ENCODE results near the gene ANKRD12. TPM values are rescaled to one million over a fixed set of nuclear protein-coding genes. Genes with fewer than 3 reads are reported as not detected.

ANKRD12 gene
- total and polyA plus RNA-seq, 4 experiments from 2014 or later = 10.7 to 280 (median 201) TPM

- Histone ChIP-seq H3K27me3 (ENCODE audit: insufficient read depth, low read length) (no peaks in the 10 kb centered on the region), H3K36me3 (ENCODE audit: insufficient read depth, low read length) (no peaks in the 10 kb centered on the region), H3K4me3 (ENCODE audit: low read length in 2 of 2) (no peak overlapping the region), H3K4me1 (ENCODE audit: insufficient read depth, low read length) (no peaks in the 10 kb centered on the region), H3K27ac (ENCODE audit: low read depth, low read length) (no peak overlapping the region), H3K9me3 (ENCODE audit: control insufficient read depth in 1 of 2, low read length in 2 of 2) (no peaks in the 10 kb centered on the region)
- Mint-ChIP-seq H3K27ac (no peak overlapping the region), H3K36me3 (no peaks in the 10 kb centered on the region), H3K27me3 (peaks cover 11 to 12% of the 10 kb centered on the region in 2 donors), H3K4me1 (no peaks in the 10 kb centered on the region), H3K4me3 (no peak overlapping the region), H3K9me3 (peaks cover 0 to 7% (median 4%) of the 10 kb centered on the region in 8 donors)
- ChIA-PET POLR2A (ENCODE audit: partially characterized antibody) (interaction anchor here (0.8 kb wide), 1 partner anchor 13 kb away, joined by 3 read pairs; no protein-coding TSS in a partner anchor), CTCF (ENCODE audit: partially characterized antibody) (no interaction called here)
- intact Hi-C loops (cut with micrococcal nuclease) = no loop called here
- DNase-seq = no peak
These were observed 189.1 kb downstream of the ANKRD12 start for GRCh38 chr18:9325716-9326115.

GRCh38 chr18:9328776-9329175, 192.2 kb downstream of the ANKRD12 start:
- Histone ChIP-seq H3K9me3 (ENCODE audit: control insufficient read depth in 1 of 2, low read length in 2 of 2) (no peaks in the 10 kb centered on the region), H3K36me3 (ENCODE audit: insufficient read depth, low read length) (no peaks in the 10 kb centered on the region), H3K4me1 (ENCODE audit: insufficient read depth, low read length) (peaks cover 5% of the 10 kb centered on the region), H3K4me3 (ENCODE audit: low read length in 2 of 2) (no peak overlapping the region), H3K27ac (ENCODE audit: low read depth, low read length) (no peak overlapping the region), H3K27me3 (ENCODE audit: insufficient read depth, low read length) (no peaks in the 10 kb centered on the region)
- CTCF ChIA-PET (ENCODE audit: partially characterized antibody) = no interaction called here
- H3K4me1 Mint-ChIP-seq = peaks cover under 1 to 2% (median 1%) of the 10 kb centered on the region in 4 donors
- peaks cover 0 to 4% (median 0%) of the 10 kb centered on the region in 8 donors for H3K9me3 Mint-ChIP-seq
- H3K27ac Mint-ChIP-seq = no peak overlapping the region
- POLR2A ChIA-PET (ENCODE audit: partially characterized antibody) = no interaction called here
- no peak for DNase-seq
- no peaks in the 10 kb centered on the region for H3K36me3 Mint-ChIP-seq
- no peak overlapping the region for H3K4me3 Mint-ChIP-seq
- peaks cover 2 to 3% of the 10 kb centered on the region in 2 donors for H3K27me3 Mint-ChIP-seq
- intact Hi-C loops (cut with micrococcal nuclease) = no loop called here

GRCh38 chr18:9329471-9329870, 192.9 kb downstream of the ANKRD12 start:
- Mint-ChIP-seq H3K9me3 (peaks cover 0 to 4% (median 0%) of the 10 kb centered on the region in 8 donors), H3K4me3 (no peak overlapping the region), H3K27me3 (peaks cover 3 to 6% of the 10 kb centered on the region in 2 donors), H3K4me1 (peaks cover 1 to 8% (median 4%) of the 10 kb centered on the region in 4 donors), H3K36me3 (peaks cover 0 to 3% of the 10 kb centered on the region in 2 donors), H3K27ac (no peak overlapping the region)
- intact Hi-C loops (cut with micrococcal nuclease) = no loop called here
- no peaks in the 10 kb centered on the region for H3K36me3 ChIP-seq (ENCODE audit: insufficient read depth, low read length)
- H3K9me3 ChIP-seq (ENCODE audit: control insufficient read depth in 1 of 2, low read length in 2 of 2) = no peaks in the 10 kb centered on the region
- DNase-seq = no peak
- no peak overlapping the region for H3K4me3 ChIP-seq (ENCODE audit: low read length in 2 of 2)
- peaks cover 9% of the 10 kb centered on the region for H3K4me1 ChIP-seq (ENCODE audit: insufficient read depth, low read length)
- POLR2A ChIA-PET (ENCODE audit: partially characterized antibody) = no interaction called here
- no peaks in the 10 kb centered on the region for H3K27me3 ChIP-seq (ENCODE audit: insufficient read depth, low read length)
- CTCF ChIA-PET (ENCODE audit: partially characterized antibody) = no interaction called here
- H3K27ac ChIP-seq (ENCODE audit: low read depth, low read length) = no peak overlapping the region

GRCh38 chr18:9330419-9330818, 193.8 kb downstream of the ANKRD12 start:
- Histone ChIP-seq H3K4me3 (ENCODE audit: low read length in 2 of 2) (no peak overlapping the region), H3K27me3 (ENCODE audit: insufficient read depth, low read length) (no peaks in the 10 kb centered on the region), H3K9me3 (ENCODE audit: control insufficient read depth in 1 of 2, low read length in 2 of 2) (no peaks in the 10 kb centered on the region), H3K4me1 (ENCODE audit: insufficient read depth, low read length) (peaks cover 13% of the 10 kb centered on the region), H3K36me3 (ENCODE audit: insufficient read depth, low read length) (no peaks in the 10 kb centered on the region), H3K27ac (ENCODE audit: low read depth, low read length) (no peak overlapping the region)
- POLR2A ChIA-PET (ENCODE audit: partially characterized antibody) = no interaction called here
- CTCF ChIA-PET (ENCODE audit: partially characterized antibody) = no interaction called here
- Mint-ChIP-seq H3K27me3 (peaks cover 3 to 6% of the 10 kb centered on the region in 2 donors), H3K9me3 (peaks cover 0 to 4% (median 0%) of the 10 kb centered on the region in 8 donors), H3K36me3 (peaks cover 0 to 5% of the 10 kb centered on the region in 2 donors), H3K4me1 (peaks cover 4 to 12% (median 7%) of the 10 kb centered on the region in 4 donors), H3K27ac (no peak overlapping the region), H3K4me3 (no peak overlapping the region)
- DNase-seq = no peak
- intact Hi-C loops (cut with micrococcal nuclease) = no loop called here

GRCh38 chr18:9333441-9334328, 197.1 kb downstream of the ANKRD12 start:
- H3K27me3 Mint-ChIP-seq = peaks cover 1 to 6% of the 10 kb centered on the region in 2 donors
- peak in 1 of 5 donors; percentile 71 for DNase-seq
- peak overlapping the region; percentile 49 for H3K27ac ChIP-seq (ENCODE audit: low read depth, low read length)
- ChIA-PET POLR2A (ENCODE audit: partially characterized antibody) (interaction anchor here (0.9 to 2.4 kb wide), 9 partner anchors 57 to 260 kb away, joined by 3 to 10 read pairs (median 5); partner anchors contain the start of genes ANKRD12, NDUFV2 and RALBP1), CTCF (ENCODE audit: partially characterized antibody) (interaction anchor here (1.4 to 1.9 kb wide), 6 partner anchors 29 to 264 kb away, joined by 3 to 8 read pairs (median 4); partner anchors contain the start of gene NDUFV2)
- H3K27me3 ChIP-seq (ENCODE audit: insufficient read depth, low read length) = no peaks in the 10 kb centered on the region
- H3K36me3 Mint-ChIP-seq = peaks cover 4 to 5% of the 10 kb centered on the region in 2 donors
- intact Hi-C loops (cut with micrococcal nuclease) = loop anchor here (1.0 to 2.0 kb wide), 8 partner anchors 142 to 629 kb away; partner anchors contain the start of genes ANKRD12, NDUFV2, RALBP1 and VAPA
- H3K36me3 ChIP-seq (ENCODE audit: insufficient read depth, low read length) = no peaks in the 10 kb centered on the region
- peaks cover 0 to 3% (median 0%) of the 10 kb centered on the region in 8 donors for H3K9me3 Mint-ChIP-seq
- H3K4me1 Mint-ChIP-seq = peaks cover 8 to 27% (median 18%) of the 10 kb centered on the region in 4 donors
- peaks cover 17% of the 10 kb centered on the region for H3K4me1 ChIP-seq (ENCODE audit: insufficient read depth, low read length)
- peak overlapping the region; percentile 83 to 93 (median 91) for H3K27ac Mint-ChIP-seq
- H3K9me3 ChIP-seq (ENCODE audit: control insufficient read depth in 1 of 2, low read length in 2 of 2) = no peaks in the 10 kb centered on the region
- H3K4me3 Mint-ChIP-seq = peak overlapping the region; percentile 83 to 96 (median 88)
- H3K4me3 ChIP-seq (ENCODE audit: low read length in 2 of 2) = peak overlapping the region; percentile 76 to 90

GRCh38 chr18:9334329-9334972, 197.9 kb downstream of the ANKRD12 start, which contains the start of gene TWSG1:
TSS of gene TWSG1 (plus strand) at chr18:9334773. CDS start at chr18:9337230, 2,457 bp downstream.
- Mint-ChIP-seq H3K27me3 (peaks cover 1 to 6% of the 10 kb centered on the region in 2 donors), H3K9me3 (peaks cover 0 to 2% (median 0%) of the 10 kb centered on the region in 8 donors), H3K4me1 (peaks cover 8 to 27% (median 18%) of the 10 kb centered on the region in 4 donors), H3K4me3 (peak within 1 kb of the TSS; percentile 85 to 96 (median 90)), H3K36me3 (peaks cover 4 to 5% of the 10 kb centered on the region in 2 donors), H3K27ac (peak within 1 kb of the TSS; percentile 83 to 93 (median 91))
- intact Hi-C loops (cut with micrococcal nuclease) = loop anchor here (1.0 to 2.0 kb wide), 8 partner anchors 141 to 630 kb away; partner anchors contain the start of genes ANKRD12, NDUFV2, RALBP1 and VAPA
- Histone ChIP-seq H3K9me3 (ENCODE audit: control insufficient read depth in 1 of 2, low read length in 2 of 2) (no peaks in the 10 kb centered on the region), H3K27me3 (ENCODE audit: insufficient read depth, low read length) (no peaks in the 10 kb centered on the region), H3K4me1 (ENCODE audit: insufficient read depth, low read length) (peaks cover 17% of the 10 kb centered on the region), H3K27ac (ENCODE audit: low read depth, low read length) (peak within 1 kb of the TSS; percentile 57), H3K36me3 (ENCODE audit: insufficient read depth, low read length) (no peaks in the 10 kb centered on the region), H3K4me3 (ENCODE audit: low read length in 2 of 2) (peak within 1 kb of the TSS; percentile 76 to 90)
- peak; percentile 90 to 94 (median 91) for DNase-seq
- ChIA-PET CTCF (ENCODE audit: partially characterized antibody) (interaction anchor here (1.4 to 1.9 kb wide), 6 partner anchors 30 to 264 kb away, joined by 3 to 8 read pairs (median 4); partner anchors contain the start of gene NDUFV2), POLR2A (ENCODE audit: partially characterized antibody) (interaction anchor here (0.9 to 2.4 kb wide), 10 partner anchors 58 to 261 kb away, joined by 3 to 10 read pairs (median 4); partner anchors contain the start of genes ANKRD12, NDUFV2 and RALBP1)

Data from CD4-positive, alpha-beta memory T cell (primary cell).